ENCODE results near the gene HOXB7. TPM values are rescaled to one million over a fixed set of nuclear protein-coding genes. Genes with fewer than 3 reads are reported as not detected.

The HOXB7 gene
- total RNA-seq, 1 experiment from 2014 or later: not detected

GRCh38 chr17:48593840-48594537, 16.8 kb downstream of the HOXB7 start (continued):
- TF ChIP-seq ATF2 (CRISPR knock-in tag; IDR thresholded peaks at IDR 0.05; ENCODE audit: borderline replicate concordance, low read depth) (no peak), ZMAT4 (CRISPR knock-in tag; IDR thresholded peaks at IDR 0.05) (no peak)

GRCh38 chr17:48593126-48593829, 17.5 kb downstream of the HOXB7 start, which contains the start of gene HOXB5:
HOXB5 (minus strand) TSS chr17:48593779; CDS start chr17:48593682, 97 bp downstream.
- Mint-ChIP-seq H3K9me3 (no peaks in the 10 kb centered on the region), H3K36me3 (peaks cover 2% of the 10 kb centered on the region; the same call in 1 of the 2 replicates), H3K4me1 (peaks cover 55% of the 10 kb centered on the region), H3K27ac (no peak within 1 kb of the TSS), H3K27me3 (ENCODE audit: low read depth) (peaks cover 100% of the 10 kb centered on the region; the same call in 1 of the 2 replicates), H3K4me3 (peak within 1 kb of the TSS; percentile 50)
- ATAC-seq (no peak; the same call in 1 of the 2 replicates), DNase-seq (ENCODE audit: low spot score) (no peak)
- POLR2A ChIA-PET: interaction anchor here (1.0 kb wide), 1 partner anchor 215 kb away, joined by 3 read pairs; no protein-coding TSS in a partner anchor
- CTCF ChIA-PET: interaction anchor here (0.6 to 2.5 kb wide), 34 partner anchors 9 to 377 kb away, joined by 3 to 15 read pairs (median 5); partner anchors contain the start of genes HOXB7 and HOXB8
- no peak for TF ChIP-seq ZNF138 (CRISPR knock-in tag; conservative IDR thresholded peaks at IDR 0.05)
- no peak for TF ChIP-seq CTCF (IDR thresholded peaks at IDR 0.05)
- TF ChIP-seq ERG (CRISPR knock-in tag; IDR thresholded peaks at IDR 0.05): no peak
- no peak for TF ChIP-seq ATF2 (CRISPR knock-in tag; IDR thresholded peaks at IDR 0.05; ENCODE audit: borderline replicate concordance, low read depth)
- TF ChIP-seq IRF1 (CRISPR knock-in tag; IDR thresholded peaks at IDR 0.05): no peak
- no peak for TF ChIP-seq JUN (CRISPR knock-in tag; IDR thresholded peaks at IDR 0.05)
- TF ChIP-seq EMX1 (CRISPR knock-in tag; IDR thresholded peaks at IDR 0.05): no peak
- no peak for TF ChIP-seq SOX15 (CRISPR knock-in tag; IDR thresholded peaks at IDR 0.05)
- TF ChIP-seq IRF2 (CRISPR knock-in tag; IDR thresholded peaks at IDR 0.05; ENCODE audit: borderline replicate concordance, low read depth): no peak
- no peak for TF ChIP-seq NFATC4 (CRISPR knock-in tag; IDR thresholded peaks at IDR 0.05)
- TF ChIP-seq NFE2L1 (CRISPR knock-in tag; IDR thresholded peaks at IDR 0.05): no peak
- TF ChIP-seq ZNF317 (CRISPR knock-in tag; IDR thresholded peaks at IDR 0.05; ENCODE audit: borderline replicate concordance, low read depth): no peak
- TF ChIP-seq MAX (CRISPR knock-in tag; IDR thresholded peaks at IDR 0.05): no peak
- no peak for TF ChIP-seq TEAD1 (CRISPR knock-in tag; IDR thresholded peaks at IDR 0.05)
- no peak for TF ChIP-seq ZNF425 (CRISPR knock-in tag; conservative IDR thresholded peaks at IDR 0.05)
- TF ChIP-seq NFYB (CRISPR knock-in tag; conservative IDR thresholded peaks at IDR 0.05; ENCODE audit: low read depth): no peak
- TF ChIP-seq NR3C1 (CRISPR knock-in tag; conservative IDR thresholded peaks at IDR 0.05; ENCODE audit: low read depth): no peak
- TF ChIP-seq ZNF671 (CRISPR knock-in tag; IDR thresholded peaks at IDR 0.05): no peak
